DMS114 treated with DMSO at 0.1 percent for 48 hours (cell line): ENCODE results near the gene PDE4B.

Source experiments
- DNase-seq: peaks from one replicate; lab custom pipeline; 2025; ENCODE audit not compliant: unreplicated experiment; lab: John Stamatoyannopoulos, UW

The PDE4B gene

DNA sequence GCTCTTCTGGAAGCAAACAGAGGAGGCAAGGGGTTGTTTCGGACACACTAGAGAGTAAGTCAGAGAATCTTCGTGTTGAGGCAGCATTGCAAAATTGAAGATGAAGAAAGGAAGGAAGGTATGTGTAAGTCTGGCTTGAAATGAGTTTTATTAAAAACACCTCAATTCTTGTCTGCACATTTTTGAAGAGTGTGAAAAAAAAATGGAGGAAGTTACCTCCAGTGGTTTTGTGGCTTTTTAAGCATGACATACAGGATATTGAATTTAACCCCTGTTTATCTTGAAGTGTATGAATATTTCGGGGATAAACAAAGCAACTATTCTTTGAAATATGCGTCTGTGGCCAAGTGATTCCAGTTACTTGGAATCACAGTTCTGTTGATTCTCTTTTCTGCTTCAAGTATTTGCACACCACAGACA, 538.0 kb downstream of the PDE4B start:
- no peak for DNase-seq

DNA sequence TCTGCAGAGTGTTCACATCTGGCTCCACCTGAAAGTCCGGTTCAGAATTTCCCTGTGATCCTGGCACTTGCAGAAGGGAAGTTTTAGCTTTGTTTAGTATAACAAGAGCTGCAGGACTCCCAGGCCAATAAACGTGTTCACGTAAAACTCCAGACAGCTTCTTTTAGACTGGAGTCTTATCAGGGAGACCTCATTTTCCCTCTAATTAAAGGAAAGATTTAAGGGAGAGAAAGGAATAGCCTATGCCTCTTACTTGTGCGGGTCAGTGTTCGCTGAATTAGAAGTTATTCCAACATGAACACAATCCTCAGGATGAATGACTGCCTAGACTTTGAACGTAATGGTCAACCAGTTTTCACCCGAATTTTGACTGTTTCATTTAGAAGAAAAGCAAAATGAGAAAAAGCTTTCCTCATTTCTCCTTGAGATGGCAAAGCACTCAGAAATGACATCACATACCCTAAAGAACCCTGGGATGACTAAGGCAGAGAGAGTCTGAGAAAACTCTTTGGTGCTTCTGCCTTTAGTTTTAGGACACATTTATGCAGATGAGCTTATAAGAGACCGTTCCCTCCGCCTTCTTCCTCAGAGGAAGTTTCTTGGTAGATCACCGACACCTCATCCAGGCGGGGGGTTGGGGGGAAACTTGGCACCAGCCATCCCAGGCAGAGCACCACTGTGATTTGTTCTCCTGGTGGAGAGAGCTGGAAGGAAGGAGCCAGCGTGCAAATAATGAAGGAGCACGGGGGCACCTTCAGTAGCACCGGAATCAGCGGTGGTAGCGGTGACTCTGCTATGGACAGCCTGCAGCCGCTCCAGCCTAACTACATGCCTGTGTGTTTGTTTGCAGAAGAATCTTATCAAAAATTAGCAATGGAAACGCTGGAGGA, 539.2 kb downstream of the PDE4B start:
- no peak for DNase-seq

- DNase-seq = no peak
These were observed 539.8 kb downstream of the PDE4B start for GRCh38 chr1:66332548-66332901.

- no peak for DNase-seq
These were observed 540.9 kb downstream of the PDE4B start for GRCh38 chr1:66333466-66334199.

GRCh38 chr1:66334318-66334717, 541.6 kb downstream of the PDE4B start:
- DNase-seq = no peak

DNA sequence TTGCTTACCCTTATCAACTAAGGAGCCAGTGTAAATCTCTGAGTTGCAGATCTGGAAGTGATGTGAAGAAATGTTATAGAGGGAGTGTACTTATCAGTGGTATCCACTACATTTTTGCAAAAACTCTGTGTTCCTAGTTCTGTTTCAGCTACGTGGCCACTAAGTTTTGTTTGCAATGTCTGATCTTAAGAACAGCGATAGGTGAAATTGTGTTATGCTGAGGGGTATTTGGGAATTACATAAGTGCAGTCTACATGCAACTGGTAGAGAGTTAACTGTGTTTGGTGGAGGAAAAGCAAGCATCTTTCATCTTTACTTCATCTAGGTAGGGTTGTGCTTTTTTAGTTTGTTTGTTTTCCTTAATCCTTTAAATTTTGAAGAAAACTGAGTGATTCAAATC, 542.4 kb downstream of the PDE4B start:
- DNase-seq = no peak

GRCh38 chr1:66335859-66336640, 543.4 kb downstream of the PDE4B start:
- DNase-seq = no peak

- DNase-seq = no peak
These were observed 543.9 kb downstream of the PDE4B start for GRCh38 chr1:66336641-66336990.

DNA sequence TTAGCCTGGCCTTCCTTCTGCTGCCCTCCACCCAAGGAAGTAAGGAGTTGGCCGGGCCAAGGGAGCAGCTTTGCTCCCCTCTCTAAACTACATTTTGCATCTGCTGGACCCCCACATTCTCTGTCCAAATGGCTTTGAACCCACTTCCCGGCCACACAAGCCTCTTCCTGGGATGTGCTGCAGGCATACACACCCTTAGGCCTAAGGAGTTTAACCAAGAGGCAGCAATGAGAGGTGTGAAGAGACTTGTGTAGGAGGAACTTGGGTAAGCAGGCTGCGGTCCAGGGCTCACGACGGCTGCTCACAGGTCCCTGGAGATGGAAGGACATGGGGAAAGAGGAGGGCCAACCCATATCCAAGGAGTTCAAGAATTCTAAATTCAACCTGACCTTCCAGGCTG, 544.6 kb downstream of the PDE4B start:
- DNase-seq = no peak

GRCh38 chr1:66339944-66340343, 547.2 kb downstream of the PDE4B start:
- no peak for DNase-seq

GRCh38 chr1:66341446-66342089, 548.9 kb downstream of the PDE4B start:
- no peak for DNase-seq

GRCh38 chr1:66342707-66343106, 550.0 kb downstream of the PDE4B start:
- DNase-seq = no peak

DNA sequence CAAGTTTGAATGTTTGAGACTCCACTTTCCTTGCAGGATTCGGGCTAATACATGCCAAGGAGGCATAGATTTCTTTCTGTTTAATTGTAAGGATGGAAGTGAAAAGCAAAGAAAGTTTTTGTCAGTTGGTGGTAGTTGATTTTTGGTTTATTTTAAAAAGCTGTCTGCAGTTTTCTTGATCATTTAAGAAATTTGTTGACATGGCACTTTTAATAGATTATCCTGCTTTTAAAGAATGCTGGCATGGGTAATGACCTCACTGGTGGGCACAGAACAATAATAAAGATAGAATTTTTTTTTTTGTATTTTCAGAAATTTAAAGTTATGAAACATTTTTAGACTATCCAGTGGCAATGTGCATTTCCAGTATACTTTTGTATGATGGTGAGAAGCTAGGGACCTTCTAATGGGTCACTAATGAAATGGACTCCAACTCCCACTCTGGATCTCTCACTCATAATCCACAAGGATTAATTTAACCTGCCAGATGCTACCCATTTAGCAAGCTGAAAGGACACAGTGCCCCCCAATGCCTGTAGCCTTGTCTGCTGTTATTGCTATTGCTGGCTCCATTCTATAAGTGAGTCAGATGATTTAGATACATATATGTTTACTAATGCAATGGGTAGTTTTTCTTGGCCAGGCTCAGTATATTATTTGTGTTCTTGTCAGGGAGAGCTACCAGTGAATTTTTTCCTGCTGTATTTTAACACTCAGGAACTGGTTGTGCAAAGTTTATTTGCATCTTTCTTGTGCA, 551.1 kb downstream of the PDE4B start:
- DNase-seq = no peak

GRCh38 chr1:66346057-66346795, 553.5 kb downstream of the PDE4B start:
- DNase-seq = no peak

GRCh38 chr1:66346873-66347272, 554.2 kb downstream of the PDE4B start:
- no peak for DNase-seq

GRCh38 chr1:66348776-66349175, 556.1 kb downstream of the PDE4B start:
- no peak for DNase-seq

GRCh38 chr1:66349242-66349641, 556.5 kb downstream of the PDE4B start:
- no peak for DNase-seq

DNA sequence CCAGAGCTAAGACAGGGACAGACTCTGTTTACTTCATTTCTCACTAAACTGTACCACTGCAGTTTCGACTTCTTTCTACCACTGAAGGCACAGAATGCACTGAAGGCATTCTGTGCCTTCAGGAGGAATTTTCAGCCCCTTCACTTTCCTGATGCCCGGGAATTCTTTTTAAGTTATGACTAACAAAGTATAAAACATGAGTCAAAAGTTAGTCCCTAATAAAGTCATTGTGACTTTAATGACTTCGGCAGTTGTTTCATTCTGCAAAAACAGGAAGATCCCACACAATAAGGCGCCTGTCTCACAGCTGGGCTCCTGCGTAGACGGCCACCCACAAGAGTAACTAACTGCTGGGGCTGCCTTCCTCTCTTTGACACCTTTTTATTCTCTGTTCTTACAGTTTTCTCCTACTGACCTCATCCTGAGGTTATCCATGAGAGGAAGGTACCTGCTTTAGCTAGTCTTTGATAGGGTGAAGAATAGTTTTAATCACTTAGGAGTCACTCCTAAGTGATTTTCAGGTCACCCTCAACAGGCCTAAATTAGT, 557.4 kb downstream of the PDE4B start:
- no peak for DNase-seq

- no peak for DNase-seq
These were observed 558.8 kb downstream of the PDE4B start for GRCh38 chr1:66351478-66351877.

DNA sequence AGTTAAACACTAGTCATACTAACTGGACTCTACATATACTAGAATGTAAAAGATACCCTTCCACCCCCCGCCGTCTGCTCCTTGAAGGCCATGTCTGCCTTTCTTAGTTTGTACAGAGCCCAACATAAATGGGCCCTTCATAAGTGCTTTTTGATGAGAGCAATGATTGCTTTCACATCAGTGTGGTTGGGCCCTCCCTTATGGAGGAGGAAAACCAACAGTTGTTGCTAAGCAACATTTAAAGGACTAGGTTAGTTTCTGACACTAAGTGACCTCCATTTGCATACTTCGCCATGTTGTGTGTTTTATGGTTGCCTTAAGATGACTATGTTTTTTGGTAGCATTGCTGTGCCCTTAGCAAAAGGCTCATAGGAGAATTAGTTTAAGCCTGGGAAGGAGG, 559.2 kb downstream of the PDE4B start:
- DNase-seq = no peak
